ENCODE results near the gene GJB5.

GJB5 gene

DNA sequence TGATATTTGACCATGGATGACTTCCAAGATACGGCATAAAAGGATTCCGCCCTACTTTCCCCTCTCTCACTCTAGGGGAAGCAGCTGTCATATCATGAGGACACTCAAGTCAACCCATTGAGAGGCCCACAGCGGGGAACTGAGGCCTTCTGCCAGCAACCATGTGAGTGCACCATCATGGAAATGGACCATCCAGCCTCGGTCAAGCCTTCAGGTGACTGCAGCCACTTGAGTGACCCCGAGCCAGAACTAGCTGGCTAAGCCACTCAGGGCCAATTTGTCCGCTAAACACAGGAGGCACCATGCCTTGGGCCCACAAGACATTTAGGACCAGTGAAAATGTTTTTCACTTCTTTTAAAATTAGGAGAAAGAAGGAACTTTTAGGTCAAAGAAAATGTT is 11.1 kb upstream of the GJB5 start:
- no peak for TF ChIP-seq EZH2phosphoT487 (IDR thresholded peaks at IDR 0.05; ENCODE audit: borderline replicate concordance, low read length)
- no peak for TF ChIP-seq CTCF (IDR thresholded peaks at IDR 0.05; ENCODE audit: low read depth, low read length, poor library complexity, severe bottlenecking)

GRCh38 chr1:34744851-34745250 is 10.0 kb upstream of the GJB5 start:
- Histone ChIP-seq H3F3A (ENCODE audit: control insufficient read depth, insufficient read depth) (no peaks in the 10 kb centered on the region), H3K27me3 (ENCODE audit: control insufficient read depth, low read length) (no peaks in the 10 kb centered on the region), H3K36me3 (ENCODE audit: control insufficient read depth, low read length) (no peaks in the 10 kb centered on the region), H3K9me3 (ENCODE audit: control insufficient read depth, insufficient read depth, low read length) (no peaks in the 10 kb centered on the region), H3K4me3 (ENCODE audit: low read length) (no peak overlapping the region), H3K27ac (ENCODE audit: low read depth, low read length) (no peak overlapping the region), H4K20me1 (ENCODE audit: control insufficient read depth, insufficient read depth, low read depth, low read length) (no peaks in the 10 kb centered on the region), H3K9me2 (replicated peaks; ENCODE audit: control insufficient read depth, low read length) (no peaks in the 10 kb centered on the region), H3K79me2 (ENCODE audit: control insufficient read depth, low read length) (no peaks in the 10 kb centered on the region), H3K4me2 (ENCODE audit: low read length) (no peak overlapping the region), H3K4me1 (ENCODE audit: control insufficient read depth, low read length) (no peaks in the 10 kb centered on the region)
- TF ChIP-seq CTCF (IDR thresholded peaks at IDR 0.05; ENCODE audit: low read depth, low read length, poor library complexity, severe bottlenecking), result no peak
- no peak for TF ChIP-seq EZH2phosphoT487 (IDR thresholded peaks at IDR 0.05; ENCODE audit: borderline replicate concordance, low read length)

More for the DNA sequence above, 11.1 kb upstream of the GJB5 start:
- Histone ChIP-seq H3K9me2 (replicated peaks; ENCODE audit: control insufficient read depth, low read length) (no peaks in the 10 kb centered on the region), H3K36me3 (ENCODE audit: control insufficient read depth, low read length) (no peaks in the 10 kb centered on the region), H3K9me3 (ENCODE audit: control insufficient read depth, insufficient read depth, low read length) (no peaks in the 10 kb centered on the region), H3K4me3 (ENCODE audit: low read length) (no peak overlapping the region), H4K20me1 (ENCODE audit: control insufficient read depth, insufficient read depth, low read depth, low read length) (no peaks in the 10 kb centered on the region), H3K4me1 (ENCODE audit: control insufficient read depth, low read length) (no peaks in the 10 kb centered on the region), H3K79me2 (ENCODE audit: control insufficient read depth, low read length) (no peaks in the 10 kb centered on the region), H3K27me3 (ENCODE audit: control insufficient read depth, low read length) (no peaks in the 10 kb centered on the region), H3F3A (ENCODE audit: control insufficient read depth, insufficient read depth) (no peaks in the 10 kb centered on the region), H3K4me2 (ENCODE audit: low read length) (no peak overlapping the region), H3K27ac (ENCODE audit: low read depth, low read length) (no peak overlapping the region)

DNA sequence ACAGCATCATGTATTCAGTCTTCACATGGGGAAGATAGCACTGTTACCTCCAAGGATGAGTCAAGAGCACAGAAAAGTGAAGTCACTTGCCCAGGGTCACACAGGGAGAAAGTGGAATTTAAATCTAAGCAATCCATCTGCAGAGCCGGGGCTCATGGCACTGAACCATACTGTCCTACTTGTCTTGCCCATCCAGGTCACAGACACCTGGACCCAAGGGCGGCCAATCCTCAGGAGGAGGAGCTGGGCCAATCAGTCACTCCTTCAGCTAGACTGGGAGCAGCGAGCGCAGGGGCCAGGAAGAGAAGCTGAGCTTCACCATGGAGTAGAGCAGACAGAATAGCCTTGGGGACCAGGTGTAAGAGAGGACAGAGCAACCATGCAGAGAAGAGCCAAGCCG is 9.2 kb upstream of the GJB5 start:
- H3K9me2 ChIP-seq (replicated peaks; ENCODE audit: control insufficient read depth, low read length), result no peaks in the 10 kb centered on the region
- no peaks in the 10 kb centered on the region for H3K4me1 ChIP-seq (ENCODE audit: control insufficient read depth, low read length)
- H3K4me2 ChIP-seq (ENCODE audit: low read length), result no peak overlapping the region
- no peaks in the 10 kb centered on the region for H3K9me3 ChIP-seq (ENCODE audit: control insufficient read depth, insufficient read depth, low read length)
- no peak for TF ChIP-seq CTCF (IDR thresholded peaks at IDR 0.05; ENCODE audit: low read depth, low read length, poor library complexity, severe bottlenecking)
- no peak for TF ChIP-seq EZH2phosphoT487 (IDR thresholded peaks at IDR 0.05; ENCODE audit: borderline replicate concordance, low read length)
- no peak overlapping the region for H3K4me3 ChIP-seq (ENCODE audit: low read length)
- no peaks in the 10 kb centered on the region for H3K27me3 ChIP-seq (ENCODE audit: control insufficient read depth, low read length)
- H4K20me1 ChIP-seq (ENCODE audit: control insufficient read depth, insufficient read depth, low read depth, low read length), result no peaks in the 10 kb centered on the region
- H3K27ac ChIP-seq (ENCODE audit: low read depth, low read length), result no peak overlapping the region
- no peaks in the 10 kb centered on the region for H3F3A ChIP-seq (ENCODE audit: control insufficient read depth, insufficient read depth)
- no peaks in the 10 kb centered on the region for H3K79me2 ChIP-seq (ENCODE audit: control insufficient read depth, low read length)
- no peaks in the 10 kb centered on the region for H3K36me3 ChIP-seq (ENCODE audit: control insufficient read depth, low read length)

- H4K20me1 ChIP-seq (ENCODE audit: control insufficient read depth, insufficient read depth, low read depth, low read length), result no peaks in the 10 kb centered on the region
- H3K9me3 ChIP-seq (ENCODE audit: control insufficient read depth, insufficient read depth, low read length), result no peaks in the 10 kb centered on the region
- H3F3A ChIP-seq (ENCODE audit: control insufficient read depth, insufficient read depth), result no peaks in the 10 kb centered on the region
- no peak overlapping the region for H3K4me3 ChIP-seq (ENCODE audit: low read length)
- no peaks in the 10 kb centered on the region for H3K79me2 ChIP-seq (ENCODE audit: control insufficient read depth, low read length)
- no peaks in the 10 kb centered on the region for H3K9me2 ChIP-seq (replicated peaks; ENCODE audit: control insufficient read depth, low read length)
- H3K27ac ChIP-seq (ENCODE audit: low read depth, low read length), result no peak overlapping the region
- no peak for TF ChIP-seq CTCF (IDR thresholded peaks at IDR 0.05; ENCODE audit: low read depth, low read length, poor library complexity, severe bottlenecking)
- TF ChIP-seq EZH2phosphoT487 (IDR thresholded peaks at IDR 0.05; ENCODE audit: borderline replicate concordance, low read length), result no peak
- H3K36me3 ChIP-seq (ENCODE audit: control insufficient read depth, low read length), result no peaks in the 10 kb centered on the region
- H3K4me1 ChIP-seq (ENCODE audit: control insufficient read depth, low read length), result no peaks in the 10 kb centered on the region
- H3K4me2 ChIP-seq (ENCODE audit: low read length), result no peak overlapping the region
- no peaks in the 10 kb centered on the region for H3K27me3 ChIP-seq (ENCODE audit: control insufficient read depth, low read length)
These were observed 8.7 kb upstream of the GJB5 start for GRCh38 chr1:34746101-34746500.
